ENCODE data around the gene RANBP1. TPM values are rescaled to one million over a fixed set of nuclear protein-coding genes. Genes with fewer than 3 reads are reported as not detected.

Gene RANBP1
- total and polyA plus RNA-seq, 9 of the 15 experiments (the other 6 are each of a cell fraction or from before 2014, with no cell fraction given): 162 to 2,891 (median 1,289) TPM

GRCh38 chr22:20127318-20127868 lies 11.5 kb downstream of the RANBP1 start (continued):
- TF ChIP-seq RERE (CRISPR knock-in tag; IDR thresholded peaks at IDR 0.05; ENCODE audit: borderline replicate concordance) (no peak), PML (IDR thresholded peaks at IDR 0.05; ENCODE audit: low read length) (0 out of 2 replicates have a peak, but pooled peaks have one; percentile 56), HDGF (IDR thresholded peaks at IDR 0.05) (no peak), ZSCAN29 (IDR thresholded peaks at IDR 0.05) (0 out of 2 replicates have a peak, but pooled peaks have one; percentile 8), DDX20 (tag; IDR thresholded peaks at IDR 0.05; ENCODE audit: low read depth) (no peak), MITF (IDR thresholded peaks at IDR 0.05) (no peak), NCOA1 (IDR thresholded peaks at IDR 0.05; ENCODE audit: low read depth) (no peak), RCOR1 (IDR thresholded peaks at IDR 0.05; ENCODE audit: borderline replicate concordance in 1 of 2, low read depth in 2 of 2, low read length in 2 of 2) (no peak), ASH1L (IDR thresholded peaks at IDR 0.05; ENCODE audit: borderline replicate concordance, low read depth, partially characterized antibody) (no peak), RBM14 (IDR thresholded peaks at IDR 0.05; ENCODE audit: borderline replicate concordance, insufficient read depth, low read depth, low read length) (no peak), PYGO2 (tag; IDR thresholded peaks at IDR 0.05) (no peak), PTBP1 (IDR thresholded peaks at IDR 0.05; ENCODE audit: low read depth, low read length) (no peak), U2AF1 (optimal IDR thresholded peaks at IDR 0.05; ENCODE audit: low read depth, low read length) (no peak), ZZZ3 (IDR thresholded peaks at IDR 0.05) (no peak), ESRRA (IDR thresholded peaks at IDR 0.05; ENCODE audit: borderline replicate concordance, low read depth) (no peak), NCOA4 (IDR thresholded peaks at IDR 0.05; ENCODE audit: partially characterized antibody) (no peak), BRCA1 (IDR thresholded peaks at IDR 0.05) (no peak), BRCA1 (CRISPR knock-in tag; IDR thresholded peaks at IDR 0.05) (no peak), ARNT (IDR thresholded peaks at IDR 0.05) (no peak), ZFP30 (CRISPR knock-in tag; IDR thresholded peaks at IDR 0.05; ENCODE audit: borderline replicate concordance) (no peak)
- TF ChIP-seq, protein P1, sequence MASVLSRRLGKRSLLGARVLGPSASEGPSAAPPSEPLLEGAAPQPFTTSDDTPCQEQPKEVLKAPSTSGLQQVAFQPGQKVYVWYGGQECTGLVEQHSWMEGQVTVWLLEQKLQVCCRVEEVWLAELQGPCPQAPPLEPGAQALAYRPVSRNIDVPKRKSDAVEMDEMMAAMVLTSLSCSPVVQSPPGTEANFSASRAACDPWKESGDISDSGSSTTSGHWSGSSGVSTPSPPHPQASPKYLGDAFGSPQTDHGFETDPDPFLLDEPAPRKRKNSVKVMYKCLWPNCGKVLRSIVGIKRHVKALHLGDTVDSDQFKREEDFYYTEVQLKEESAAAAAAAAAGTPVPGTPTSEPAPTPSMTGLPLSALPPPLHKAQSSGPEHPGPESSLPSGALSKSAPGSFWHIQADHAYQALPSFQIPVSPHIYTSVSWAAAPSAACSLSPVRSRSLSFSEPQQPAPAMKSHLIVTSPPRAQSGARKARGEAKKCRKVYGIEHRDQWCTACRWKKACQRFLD (CRISPR knock-in tag; IDR thresholded peaks at IDR 0.05): 0 out of 2 replicates have a peak, but pooled peaks have one; percentile 13

All from K562 (cell line).